Measurements from ENCODE around the gene PLCL2. TPM values are rescaled to one million over a fixed set of nuclear protein-coding genes. Genes with fewer than 3 reads are reported as not detected.

Gene PLCL2
- total RNA-seq, 4 donors from 2014 or later = 5.1 to 12.3 (median 6.9) TPM

DNA sequence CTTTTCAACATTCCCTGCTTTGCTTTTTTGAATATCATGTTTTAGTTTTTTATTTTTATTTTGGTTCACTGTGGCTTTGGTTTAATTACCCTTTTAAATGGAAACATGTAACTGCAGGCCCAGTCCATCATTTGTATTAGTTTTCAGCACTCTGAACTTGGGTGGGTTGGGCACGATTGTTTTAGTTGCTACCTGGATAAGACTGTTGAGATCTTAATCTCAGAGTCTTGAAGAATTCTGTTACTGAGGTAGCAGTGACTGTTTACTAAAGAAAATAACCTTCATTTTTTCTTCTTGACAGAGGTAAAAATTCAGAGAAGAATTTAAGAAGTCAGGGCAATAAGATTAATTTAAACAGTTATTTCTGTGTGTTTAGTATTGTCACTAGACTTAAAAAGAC lies 15.2 kb downstream of the PLCL2 start:
- H3K27me3 ChIP-seq = no peaks in the 10 kb centered on the region
- 67 to 86% methylated on average over 1 of the region's 1 CpG for WGBS, 2 donors (ENCODE audit: low coverage in 1 of 2)
- TF ChIP-seq CTCF (IDR thresholded peaks at IDR 0.05) = no peak
- no peak for TF ChIP-seq POLR2AphosphoS5 (IDR thresholded peaks at IDR 0.05)
- no peak for TF ChIP-seq POLR2A (IDR thresholded peaks at IDR 0.05)
- no peak for TF ChIP-seq EP300 (IDR thresholded peaks at IDR 0.05)
- H3K4me1 ChIP-seq = peaks cover 0 to 5% (median 0%) of the 10 kb centered on the region in 3 donors
- no peak overlapping the region for H3K4me3 ChIP-seq
- H3K9me3 ChIP-seq = no peaks in the 10 kb centered on the region
- no peaks in the 10 kb centered on the region for H3K36me3 ChIP-seq
- H3K27ac ChIP-seq = no peak overlapping the region
- no peak for ATAC-seq

- no peak for ATAC-seq
Measured at GRCh38 chr3:16900779-16901440, 16.2 kb downstream of the PLCL2 start.

GRCh38 chr3:16904423-16905417 lies 20.0 kb downstream of the PLCL2 start:
- WGBS, 2 donors (ENCODE audit: low coverage in 1 of 2) = 60 to 89% methylated on average over 1 to 4 of the region's 4 CpGs
- H3K9me3 ChIP-seq = no peaks in the 10 kb centered on the region
- no peak for ATAC-seq
- TF ChIP-seq POLR2A (IDR thresholded peaks at IDR 0.05) (no peak), CTCF (IDR thresholded peaks at IDR 0.05) (no peak)
- H3K36me3 ChIP-seq = no peaks in the 10 kb centered on the region
- no peak overlapping the region for H3K4me3 ChIP-seq
- no peaks in the 10 kb centered on the region for H3K27me3 ChIP-seq
- peaks cover 0 to 14% (median 0%) of the 10 kb centered on the region in 3 donors for H3K4me1 ChIP-seq
- no peak overlapping the region for H3K27ac ChIP-seq

More at GRCh38 chr3:16900779-16901440, 16.2 kb downstream of the PLCL2 start:
- Histone ChIP-seq H3K4me1 (peaks cover 0 to 10% (median 0%) of the 10 kb centered on the region in 3 donors), H3K36me3 (no peaks in the 10 kb centered on the region), H3K27ac (no peak overlapping the region), H3K4me3 (no peak overlapping the region), H3K9me3 (no peaks in the 10 kb centered on the region), H3K27me3 (no peaks in the 10 kb centered on the region)
- 69 to 90% methylated on average over 3 to 4 of the region's 4 CpGs for WGBS, 2 donors (ENCODE audit: low coverage in 1 of 2)
- TF ChIP-seq POLR2A (IDR thresholded peaks at IDR 0.05) (no peak), POLR2AphosphoS5 (IDR thresholded peaks at IDR 0.05) (no peak), CTCF (IDR thresholded peaks at IDR 0.05) (no peak)

GRCh38 chr3:16905704-16906103 lies 20.9 kb downstream of the PLCL2 start:
- no peaks in the 10 kb centered on the region for H3K36me3 ChIP-seq
- H3K27me3 ChIP-seq = no peaks in the 10 kb centered on the region
- no peak overlapping the region for H3K4me3 ChIP-seq
- 82% methylated on average over 1 of the region's 1 CpG; no CpG with 5 or more reads in 1 of the 2 donors for WGBS, 2 donors (ENCODE audit: low coverage in 1 of 2)
- no peak for ATAC-seq
- H3K27ac ChIP-seq = no peak overlapping the region
- no peak for TF ChIP-seq POLR2A (IDR thresholded peaks at IDR 0.05)
- TF ChIP-seq EP300 (IDR thresholded peaks at IDR 0.05) = no peak
- no peak for TF ChIP-seq CTCF (IDR thresholded peaks at IDR 0.05)
- TF ChIP-seq POLR2AphosphoS5 (IDR thresholded peaks at IDR 0.05) = no peak
- peaks cover 0 to 14% (median 0%) of the 10 kb centered on the region in 3 donors for H3K4me1 ChIP-seq
- no peaks in the 10 kb centered on the region for H3K9me3 ChIP-seq

Measured in gastroesophageal sphincter (tissue), 4 donors.